ELR (cell line): ENCODE data around the gene HIRIP3.

Source experiments
- DNase-seq: peaks from one replicate; pipeline ENCODE4 v3.0.0-alpha.2; 2015; ENCODE audit warnings: low read depth

Gene HIRIP3

GRCh38 chr16:29983420-29984136, 11.8 kb downstream of the HIRIP3 start:
- no peak for DNase-seq

GRCh38 chr16:29982560-29983419, 12.6 kb downstream of the HIRIP3 start:
- DNase-seq, result no peak

- no peak for DNase-seq
These were observed 16.7 kb downstream of the HIRIP3 start for GRCh38 chr16:29978564-29979270.

GRCh38 chr16:29978081-29978480, 17.3 kb downstream of the HIRIP3 start:
- DNase-seq, result no peak

GRCh38 chr16:29977063-29977825, 18.2 kb downstream of the HIRIP3 start:
- no peak for DNase-seq

GRCh38 chr16:29975811-29976511, 19.5 kb downstream of the HIRIP3 start:
- DNase-seq, result peak; percentile 11

- DNase-seq, result no peak
These were observed 20.3 kb downstream of the HIRIP3 start for GRCh38 chr16:29975134-29975538.

GRCh38 chr16:29974291-29975133, 20.9 kb downstream of the HIRIP3 start:
- DNase-seq, result peak; percentile 34

GRCh38 chr16:29973384-29974246, 21.8 kb downstream of the HIRIP3 start, which contains the start of gene TAOK2:
Gene TAOK2, plus strand, starts transcription at chr16:29973868. Its CDS starts 3,905 bp downstream, at chr16:29977773.
- peak; percentile 97 for DNase-seq

GRCh38 chr16:29972992-29973383, 22.4 kb downstream of the HIRIP3 start:
- no peak for DNase-seq

GRCh38 chr16:29972500-29972899, 22.9 kb downstream of the HIRIP3 start:
- no peak for DNase-seq

- DNase-seq, result no peak
These were observed 24.1 kb downstream of the HIRIP3 start for GRCh38 chr16:29971304-29971703.

GRCh38 chr16:29968205-29968604, 27.2 kb downstream of the HIRIP3 start:
- DNase-seq, result no peak

- no peak for DNase-seq
These were observed 32.2 kb downstream of the HIRIP3 start for GRCh38 chr16:29963021-29963743.

GRCh38 chr16:29962344-29962994, 32.9 kb downstream of the HIRIP3 start:
- peak; percentile 55 for DNase-seq

- peak; percentile 88 for DNase-seq
These were observed 33.7 kb downstream of the HIRIP3 start, which contains the start of gene TMEM219 for GRCh38 chr16:29961479-29962343. Gene TMEM219, plus strand, starts transcription at chr16:29962079. Its CDS starts 1,065 bp downstream, at chr16:29963144.

- DNase-seq, result peak; percentile 4
These were observed 34.3 kb downstream of the HIRIP3 start for GRCh38 chr16:29961127-29961478.
